Prostate gland (tissue), 2 donors: ENCODE results near the gene CELF2. TPM values are rescaled to one million over a fixed set of nuclear protein-coding genes. Genes with fewer than 3 reads are reported as not detected.

Experiments used
- DNase-seq: peaks from one replicate; pipeline ENCODE4 v3.0.0-alpha.2; 2019; ENCODE audit warnings: low spot score
- H3K27ac ChIP-seq, 2 donors: fragments of 200-600 bp; sonication (generic); 2 replicates each; pipeline ENCODE4 v1.5.1; 2017 to 2019
- H3K27me3 ChIP-seq: fragments of 200-600 bp; sonication (generic); replicated peaks from 2 replicates; pipeline ENCODE4 v1.5.1; 2019; ENCODE audit not compliant: insufficient read depth
- H3K36me3 ChIP-seq, 2 donors: fragments of 200-600 bp; sonication (generic); 1 replicate in 1 of 2; 2 replicates in 1 of 2; pipeline versions ENCODE4 v1.5.1 to v1.8.1; 2017 to 2019
- H3K4me1 ChIP-seq: fragments of 200-600 bp; sonication (generic); replicated peaks from 2 replicates; pipeline ENCODE4 v1.5.1; 2019
- H3K4me3 ChIP-seq, 2 donors: fragments of 200-600 bp; sonication (generic); 2 replicates each; pipeline ENCODE4 v1.5.1; 2017 to 2019
- H3K9me3 ChIP-seq: fragments of 200-600 bp; sonication (generic); 2 replicates; pipeline ENCODE4 v1.5.1; 2017
- CTCF ChIP-seq, 4 experiments: fragments of 200-600 bp in 2 of 4; fragments of 450-650 bp in 2 of 4; sonication (generic) in 2 of 4; IDR thresholded peaks; 1 replicate in 3 of 4; 2 replicates in 1 of 4; pipeline ENCODE4 v1.5.1; 2016 to 2019; ENCODE audit warnings: antibody characterized with exemption in 4 of 4, mild to moderate bottlenecking in 2 of 4, moderate library complexity in 2 of 4
- POLR2A ChIP-seq: fragments of 450-650 bp; IDR thresholded peaks from one replicate; pipeline ENCODE4 v1.6.1; 2016; ENCODE audit warnings: antibody characterized with exemption, mild to moderate bottlenecking
- POLR2AphosphoS5 ChIP-seq: sonication (generic); formaldehyde crosslinking; IDR thresholded peaks from one replicate; pipeline ENCODE4 v1.6.1; 2017; ENCODE audit warnings: antibody characterized with exemption
- WGBS: methylation state at CpG from one replicate; pipeline ENCODE4 v1.1.5; 2018; 5-methylcytosine and 5-hydroxymethylcytosine counted together
- intact Hi-C: fragments of 100-400 bp; cut with DNase I; formaldehyde crosslinking; loops from one replicate; pipeline ENCODE4 v1.14.2; 2022
- total RNA-seq, 2 donors: library from RNA; depleted of rRNA; stranded (reverse); fragments of >200 nt; gene quantifications; one replicate each; pipeline ENCODE4 v1.1.0, GENCODE V29; 2016

Gene CELF2
- total RNA-seq, 2 donors from 2014 or later: 19.2 to 43.2 TPM

DNA sequence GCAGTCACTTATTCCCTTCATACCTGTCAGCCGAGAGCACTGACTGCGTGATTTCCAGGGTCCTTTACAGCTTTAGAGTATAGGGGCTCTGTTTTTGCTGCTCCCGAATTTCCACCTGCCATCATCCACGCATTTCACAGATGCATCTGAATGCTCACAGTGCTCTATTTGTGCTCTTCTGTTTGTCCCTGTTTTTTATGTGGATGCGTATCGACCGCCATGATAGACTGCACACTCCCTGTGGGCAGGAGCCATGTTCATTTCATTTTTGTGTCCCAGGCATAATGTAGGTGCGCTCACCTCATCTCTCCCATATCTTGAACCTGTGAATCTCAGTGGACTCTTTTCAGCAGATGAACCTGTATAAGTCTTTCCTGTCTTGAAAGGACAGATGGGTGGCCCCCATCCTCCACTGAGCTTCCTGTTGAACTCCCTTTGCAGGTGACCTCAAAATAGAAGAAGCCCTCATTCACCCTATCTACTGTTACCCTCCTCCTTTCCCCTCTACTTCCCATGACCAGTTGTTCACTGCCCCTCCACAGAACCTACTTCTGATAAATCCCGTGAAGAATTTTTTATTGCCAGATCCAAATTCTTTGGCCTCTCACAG is 228.4 kb downstream of the CELF2 start:
- H3K27ac ChIP-seq: no peak overlapping the region
- TF ChIP-seq CTCF (IDR thresholded peaks at IDR 0.05): no peak
- no peak for TF ChIP-seq POLR2A
- no peak for TF ChIP-seq POLR2AphosphoS5
- DNase-seq: no peak
- H3K4me1 ChIP-seq: no peaks in the 10 kb centered on the region
- H3K4me3 ChIP-seq: no peak overlapping the region
- intact Hi-C loops: no loop called here
- H3K9me3 ChIP-seq: no peaks in the 10 kb centered on the region
- H3K27me3 ChIP-seq: no peaks in the 10 kb centered on the region
- WGBS: 92% methylated on average over 9 of the region's 9 CpGs
- H3K36me3 ChIP-seq: no peaks in the 10 kb centered on the region

DNA sequence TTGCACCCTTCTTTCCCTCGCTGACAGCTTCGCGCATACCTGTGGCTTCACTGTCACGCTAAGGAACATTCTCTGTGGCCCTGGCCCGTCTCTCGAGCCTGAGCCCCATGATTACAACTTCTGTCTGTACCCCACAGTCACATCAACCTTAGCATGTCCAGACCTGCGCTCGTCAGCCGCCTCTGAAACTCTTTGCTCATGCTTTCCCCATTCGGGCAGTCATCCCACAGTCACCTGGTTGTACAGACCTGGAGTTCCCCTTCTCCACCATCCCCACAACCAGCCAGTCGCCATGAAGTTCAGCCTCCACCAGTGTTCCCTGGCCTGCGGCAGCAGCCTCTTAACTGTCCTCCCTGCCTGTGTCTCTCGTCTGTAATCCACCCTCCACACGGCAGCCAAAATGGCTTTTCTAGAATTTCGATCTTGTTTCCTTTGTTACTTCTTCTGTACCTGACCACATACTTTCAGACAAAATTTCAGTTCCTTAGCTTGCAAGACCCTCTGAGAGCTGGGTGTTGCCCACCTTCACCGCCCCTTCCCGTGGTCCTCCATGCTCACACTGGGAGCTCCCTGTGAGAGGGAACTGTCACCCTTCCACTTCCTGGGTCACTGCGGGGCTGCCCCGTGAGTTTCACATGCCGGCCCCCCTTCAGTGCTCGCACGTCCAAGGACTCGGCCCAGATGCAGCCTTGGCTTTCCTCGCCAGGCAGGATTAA is 229.2 kb downstream of the CELF2 start:
- intact Hi-C loops: no loop called here
- TF ChIP-seq POLR2AphosphoS5: no peak
- TF ChIP-seq CTCF (IDR thresholded peaks at IDR 0.05): no peak
- no peak for TF ChIP-seq POLR2A
- Histone ChIP-seq H3K4me1 (no peaks in the 10 kb centered on the region), H3K9me3 (no peaks in the 10 kb centered on the region), H3K4me3 (no peak overlapping the region), H3K27me3 (no peaks in the 10 kb centered on the region), H3K27ac (no peak overlapping the region), H3K36me3 (no peaks in the 10 kb centered on the region)
- 88% methylated on average over 24 of the region's 24 CpGs for WGBS
- no peak for DNase-seq

- no peaks in the 10 kb centered on the region for H3K4me1 ChIP-seq
- no peak for DNase-seq
- no peaks in the 10 kb centered on the region for H3K36me3 ChIP-seq
- no peaks in the 10 kb centered on the region for H3K9me3 ChIP-seq
- no peaks in the 10 kb centered on the region for H3K27me3 ChIP-seq
- TF ChIP-seq POLR2AphosphoS5 (no peak), CTCF (IDR thresholded peaks at IDR 0.05) (no peak), POLR2A (no peak)
- H3K27ac ChIP-seq: no peak overlapping the region
- no peak overlapping the region for H3K4me3 ChIP-seq
- intact Hi-C loops: no loop called here
- 73% methylated on average over 10 of the region's 10 CpGs for WGBS
Observed at GRCh38 chr10:11249152-11249807, 231.6 kb downstream of the CELF2 start.

DNA sequence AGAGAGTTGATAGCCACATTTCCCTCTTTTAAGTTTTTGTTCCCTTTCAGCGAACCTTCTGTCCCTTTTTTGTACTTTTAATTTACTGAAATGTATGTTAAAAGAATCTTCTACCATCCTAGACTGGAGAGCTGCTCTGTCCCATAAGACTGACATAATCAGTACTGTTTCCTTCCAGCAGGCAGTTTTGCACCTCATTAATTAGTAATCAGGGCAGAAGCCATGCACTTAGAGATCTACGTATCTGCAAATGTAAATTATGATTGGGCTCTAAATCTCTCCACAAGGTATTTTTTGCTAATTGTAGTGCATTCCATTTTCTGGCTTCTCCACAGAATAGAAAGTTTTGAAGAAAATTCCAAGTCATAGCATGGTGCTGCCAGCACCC is 232.1 kb downstream of the CELF2 start:
- intact Hi-C loops: no loop called here
- no peaks in the 10 kb centered on the region for H3K9me3 ChIP-seq
- no peaks in the 10 kb centered on the region for H3K4me1 ChIP-seq
- DNase-seq: no peak
- H3K27ac ChIP-seq: no peak overlapping the region
- H3K27me3 ChIP-seq: no peaks in the 10 kb centered on the region
- WGBS: 90% methylated on average over 2 of the region's 2 CpGs
- TF ChIP-seq POLR2AphosphoS5 (no peak), CTCF (IDR thresholded peaks at IDR 0.05) (no peak), POLR2A (no peak)
- no peak overlapping the region for H3K4me3 ChIP-seq
- H3K36me3 ChIP-seq: no peaks in the 10 kb centered on the region
